NCI-H146 treated with DMSO at 0.1 percent for 48 hours (cell line): ENCODE results near the gene CDH18.

Source experiments
- DNase-seq: peaks from one replicate; lab custom pipeline; 2025; ENCODE audit not compliant: unreplicated experiment; lab: John Stamatoyannopoulos, UW

Gene CDH18

GRCh38 chr5:19928562-19929421, 59.2 kb downstream of the CDH18 start:
- no peak for DNase-seq

- no peak for DNase-seq
Observed at GRCh38 chr5:19927919-19928318, 60.1 kb downstream of the CDH18 start.

- DNase-seq: no peak
Observed at GRCh38 chr5:19927170-19927569, 60.8 kb downstream of the CDH18 start.

- no peak for DNase-seq
Observed at GRCh38 chr5:19923742-19924141, 64.3 kb downstream of the CDH18 start.

GRCh38 chr5:19920761-19921160, 67.2 kb downstream of the CDH18 start:
- no peak for DNase-seq

- no peak for DNase-seq
Observed at GRCh38 chr5:19918780-19919179, 69.2 kb downstream of the CDH18 start.

- DNase-seq: no peak
Observed at GRCh38 chr5:19917588-19918122, 70.3 kb downstream of the CDH18 start.

GRCh38 chr5:19910136-19910535, 77.9 kb downstream of the CDH18 start:
- DNase-seq: no peak

GRCh38 chr5:19904766-19905165, 83.2 kb downstream of the CDH18 start:
- DNase-seq: no peak

GRCh38 chr5:19903611-19904010, 84.4 kb downstream of the CDH18 start:
- DNase-seq: no peak

GRCh38 chr5:19902316-19902934, 85.6 kb downstream of the CDH18 start:
- DNase-seq: no peak

- DNase-seq: no peak
Observed at GRCh38 chr5:19900269-19900668, 87.7 kb downstream of the CDH18 start.

- DNase-seq: no peak
Observed at GRCh38 chr5:19891658-19892057, 96.3 kb downstream of the CDH18 start.

GRCh38 chr5:19886123-19886917, 101.7 kb downstream of the CDH18 start:
- DNase-seq: peak; percentile 14

GRCh38 chr5:19885040-19885824, 102.8 kb downstream of the CDH18 start:
- DNase-seq: no peak

- DNase-seq: peak; percentile 66
Observed at GRCh38 chr5:19880859-19881436, 107.1 kb downstream of the CDH18 start.

GRCh38 chr5:19880458-19880857, 107.5 kb downstream of the CDH18 start:
- no peak for DNase-seq

- DNase-seq: no peak
Observed at GRCh38 chr5:19874811-19875210, 113.2 kb downstream of the CDH18 start.

GRCh38 chr5:19866090-19866450, 121.9 kb downstream of the CDH18 start:
- no peak for DNase-seq

GRCh38 chr5:19865336-19866089, 122.5 kb downstream of the CDH18 start:
- DNase-seq: no peak
